Stimulated activated CD4-positive, alpha-beta T cell treated with anti-CD3 and anti-CD28 coated beads, TNF-alpha, amount 100 ng/mL, for 24 hours (primary cell): Measurements from ENCODE around the gene SGCA.
A peak's percentile ranks its signal among the peaks of the same experiment; 100 is the strongest.

Source experiments
- DNase-seq, 3 experiments: peaks; one replicate each; pipeline ENCODE4 v3.0.0-alpha.2; 2020; ENCODE audit warnings: low read depth in 3 of 3

Gene SGCA

DNA sequence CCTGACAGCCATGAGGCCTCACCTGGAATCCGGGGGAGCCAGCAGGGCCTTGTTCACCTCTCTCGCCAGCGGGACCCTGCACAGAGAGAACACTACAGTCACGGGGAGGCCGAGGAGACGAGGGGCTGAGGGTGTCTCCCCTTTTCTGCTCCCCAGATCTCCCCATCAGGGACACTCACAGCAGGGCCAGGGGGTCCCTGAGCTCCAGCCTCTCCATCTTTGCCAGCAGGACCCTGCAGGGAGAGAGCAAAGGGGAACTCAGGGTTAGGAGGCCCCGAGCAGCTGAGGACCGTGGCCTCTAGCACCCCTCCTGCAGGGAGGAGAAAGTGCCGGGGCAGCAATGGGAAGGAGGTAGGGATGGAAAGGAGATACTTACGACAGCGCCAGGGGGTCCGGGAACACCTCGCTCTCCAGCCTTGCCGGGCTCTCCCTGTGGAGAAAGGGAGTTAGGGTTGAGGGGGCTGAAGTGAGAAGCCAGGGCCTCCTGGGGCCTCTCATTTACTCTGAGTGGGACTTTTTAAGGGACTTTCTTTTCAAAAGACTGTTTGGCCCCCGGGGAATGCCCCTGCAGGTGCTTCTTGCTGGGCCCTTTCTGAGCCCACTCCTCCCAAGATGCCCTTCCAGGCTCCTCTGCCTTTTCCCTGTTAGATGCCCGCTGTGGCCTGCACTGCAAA lies 26.9 kb downstream of the SGCA start:
- DNase-seq = no peak

DNA sequence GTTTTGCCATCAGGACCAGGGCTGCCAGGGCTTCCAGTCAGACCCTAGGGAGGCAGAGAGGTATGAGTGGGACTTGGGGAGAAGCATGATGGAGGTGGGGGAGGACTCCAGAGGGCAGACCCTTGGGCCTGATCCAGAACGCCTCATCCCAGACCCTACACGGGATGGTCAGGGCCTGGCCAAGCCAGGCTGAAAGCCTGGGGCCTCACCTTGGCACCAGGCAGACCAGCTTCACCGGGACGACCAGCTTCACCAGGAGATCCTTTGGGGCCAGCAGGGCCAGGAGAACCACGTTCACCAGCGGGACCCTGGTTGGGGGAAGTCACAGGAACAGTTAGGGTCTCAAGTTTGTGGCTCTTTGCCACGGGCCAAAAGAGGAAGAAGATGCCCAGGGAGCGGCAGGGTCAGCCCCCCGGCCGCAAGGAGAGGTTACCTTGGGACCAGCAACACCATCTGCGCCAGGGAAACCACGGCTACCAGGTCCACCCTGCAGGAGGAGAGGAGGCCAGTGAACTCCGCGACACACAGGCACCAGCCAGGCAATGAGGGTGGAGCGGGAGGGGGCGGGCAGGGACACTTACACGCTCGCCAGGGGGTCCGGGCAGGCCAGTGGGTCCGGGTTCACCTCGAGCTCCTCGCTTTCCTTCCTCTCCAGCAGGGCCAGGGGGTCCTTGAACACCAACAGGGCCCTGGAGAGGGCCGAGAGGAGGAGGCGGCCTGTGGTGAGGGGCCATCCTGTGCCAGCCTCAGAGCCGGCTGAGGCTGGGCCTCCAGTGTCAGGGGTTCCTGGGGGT lies 28.5 kb downstream of the SGCA start:
- DNase-seq = no peak

DNA sequence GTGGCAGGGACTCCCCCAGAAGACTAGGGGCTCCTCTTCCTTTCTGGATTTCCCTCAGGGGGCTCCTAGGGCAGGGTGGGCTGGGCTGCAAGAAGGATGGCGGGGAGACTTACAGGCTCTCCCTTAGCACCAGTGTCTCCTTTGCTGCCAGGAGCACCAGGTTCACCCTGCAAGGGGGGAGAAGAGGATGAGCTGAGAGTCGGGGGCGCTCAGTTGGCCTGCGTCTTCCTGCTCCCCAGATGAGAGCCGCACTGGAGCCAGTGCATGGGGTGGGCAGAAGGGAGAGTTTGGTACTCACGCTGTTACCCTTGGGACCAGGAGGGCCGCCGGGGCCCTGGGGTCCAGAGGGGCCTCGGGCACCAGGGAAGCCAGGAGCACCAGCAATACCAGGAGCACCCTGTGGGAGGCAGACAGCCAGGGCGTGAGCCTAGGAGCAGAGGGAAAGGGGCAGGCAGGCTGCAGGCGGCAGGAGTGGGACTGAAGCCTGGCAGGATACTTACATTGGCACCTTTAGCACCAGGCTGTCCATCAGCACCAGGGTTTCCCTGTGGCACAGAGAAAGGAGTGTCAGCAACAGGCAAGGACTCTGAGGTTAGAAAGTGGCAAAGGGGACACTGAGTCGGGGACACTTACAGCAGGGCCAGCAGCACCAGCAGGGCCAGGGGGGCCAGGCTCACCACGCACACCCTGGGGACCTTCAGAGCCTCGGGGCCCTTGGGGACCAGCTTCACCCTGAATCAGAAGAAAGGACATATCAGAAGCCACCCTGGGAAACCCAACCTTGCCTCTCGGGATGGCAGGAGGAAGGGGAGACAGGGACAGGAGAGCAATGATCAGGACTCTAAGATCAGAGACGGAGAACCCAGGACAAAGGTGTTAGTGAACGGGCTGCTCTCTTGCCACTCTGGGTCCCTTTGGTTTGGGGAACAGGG lies 29.4 kb downstream of the SGCA start:
- no peak for DNase-seq

DNA sequence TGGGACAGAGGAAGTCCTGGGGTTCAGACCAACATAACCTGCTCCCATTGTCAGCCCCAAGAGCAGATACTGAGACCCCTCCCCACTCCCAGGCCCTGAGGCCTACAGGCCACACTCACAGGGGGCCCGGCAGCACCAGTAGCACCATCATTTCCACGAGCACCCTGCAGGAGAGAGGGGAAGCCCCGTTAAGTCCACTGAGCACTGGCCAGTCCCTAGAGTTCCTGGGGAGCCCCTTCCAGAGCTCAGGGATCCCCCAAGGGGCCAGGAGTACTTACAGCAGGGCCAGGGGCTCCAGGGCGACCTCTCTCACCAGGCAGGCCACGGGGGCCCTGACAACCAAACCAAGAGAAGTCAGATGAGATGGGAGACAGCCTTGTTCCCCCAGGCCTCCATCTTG lies 30.2 kb downstream of the SGCA start:
- DNase-seq = no peak

DNA sequence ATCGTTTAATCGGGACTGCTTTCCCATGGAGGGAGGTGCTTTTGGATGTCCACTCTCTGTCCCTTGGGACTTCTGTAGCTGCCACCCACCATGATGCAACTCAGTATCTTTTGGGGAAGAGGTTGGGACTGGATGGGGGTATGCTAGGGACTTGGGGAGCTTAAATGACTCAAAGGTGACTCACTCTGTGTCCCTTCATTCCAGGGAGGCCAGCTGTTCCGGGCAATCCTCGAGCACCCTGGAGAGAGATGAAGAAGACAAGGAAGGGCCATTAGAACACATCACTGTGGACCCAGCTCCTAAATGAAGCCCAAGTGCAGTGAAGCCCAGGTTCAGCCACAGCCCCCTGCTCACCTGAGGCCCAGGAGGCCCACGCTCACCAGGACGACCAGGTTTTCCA lies 31.0 kb downstream of the SGCA start:
- no peak for DNase-seq

DNA sequence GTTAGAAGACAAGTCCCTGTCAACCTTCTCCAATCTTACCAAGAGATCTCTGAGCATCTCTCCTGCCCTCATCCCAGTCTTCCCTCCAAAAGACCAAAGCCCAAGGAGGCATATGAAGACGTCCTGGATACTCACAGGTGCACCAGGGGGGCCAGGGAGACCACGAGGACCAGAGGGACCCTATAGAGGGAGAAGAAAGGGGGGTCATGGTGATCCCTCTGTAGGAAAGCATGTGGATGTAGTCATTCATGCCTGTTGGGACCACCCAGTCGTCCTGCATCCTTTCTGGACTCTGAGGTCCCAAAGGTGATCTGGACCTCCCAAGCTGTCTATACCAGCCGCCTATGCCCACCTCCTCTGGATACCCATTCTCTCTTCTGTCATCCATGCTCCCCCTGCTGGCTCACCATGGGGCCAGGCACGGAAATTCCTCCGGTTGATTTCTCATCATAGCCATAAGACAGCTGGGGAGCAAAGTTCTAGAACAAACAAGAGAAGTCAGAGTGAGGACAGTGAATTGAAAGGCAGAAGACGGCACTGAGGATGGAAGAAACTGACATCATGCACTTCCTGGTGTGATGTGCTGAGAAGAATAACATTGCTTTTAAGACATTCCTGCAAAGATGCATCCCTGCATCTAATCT lies 32.3 kb downstream of the SGCA start:
- peak in 2 of 3 experiments; percentile 26 to 48 for DNase-seq

DNA sequence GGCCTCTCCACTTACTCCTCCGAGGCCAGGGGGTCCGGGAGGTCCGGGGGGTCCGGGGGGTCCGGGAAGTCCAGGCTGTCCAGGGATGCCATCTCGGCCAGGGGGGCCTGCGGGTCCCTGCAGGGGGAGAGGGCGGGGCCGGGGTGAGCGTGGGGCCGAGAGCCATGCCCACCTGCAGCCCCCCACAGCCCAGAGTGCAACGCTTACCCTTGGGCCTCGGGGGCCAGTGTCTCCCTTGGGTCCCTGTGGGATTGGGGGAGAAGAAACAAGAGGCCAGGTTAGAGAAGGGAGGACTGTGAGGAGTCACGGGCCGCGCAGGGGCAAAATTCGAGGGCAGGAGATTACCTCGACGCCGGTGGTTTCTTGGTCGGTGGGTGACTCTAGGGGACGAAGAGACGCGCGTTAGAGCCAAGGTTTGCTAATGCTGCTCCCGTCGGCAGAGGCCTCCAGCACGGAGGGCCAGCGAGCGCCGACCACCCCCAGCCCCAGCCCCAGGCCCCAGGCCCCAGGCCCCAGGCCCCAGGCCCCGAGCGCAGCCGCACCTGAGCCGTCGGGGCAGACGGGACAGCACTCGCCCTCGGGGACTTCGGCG lies 33.5 kb downstream of the SGCA start:
- no peak for DNase-seq

DNA sequence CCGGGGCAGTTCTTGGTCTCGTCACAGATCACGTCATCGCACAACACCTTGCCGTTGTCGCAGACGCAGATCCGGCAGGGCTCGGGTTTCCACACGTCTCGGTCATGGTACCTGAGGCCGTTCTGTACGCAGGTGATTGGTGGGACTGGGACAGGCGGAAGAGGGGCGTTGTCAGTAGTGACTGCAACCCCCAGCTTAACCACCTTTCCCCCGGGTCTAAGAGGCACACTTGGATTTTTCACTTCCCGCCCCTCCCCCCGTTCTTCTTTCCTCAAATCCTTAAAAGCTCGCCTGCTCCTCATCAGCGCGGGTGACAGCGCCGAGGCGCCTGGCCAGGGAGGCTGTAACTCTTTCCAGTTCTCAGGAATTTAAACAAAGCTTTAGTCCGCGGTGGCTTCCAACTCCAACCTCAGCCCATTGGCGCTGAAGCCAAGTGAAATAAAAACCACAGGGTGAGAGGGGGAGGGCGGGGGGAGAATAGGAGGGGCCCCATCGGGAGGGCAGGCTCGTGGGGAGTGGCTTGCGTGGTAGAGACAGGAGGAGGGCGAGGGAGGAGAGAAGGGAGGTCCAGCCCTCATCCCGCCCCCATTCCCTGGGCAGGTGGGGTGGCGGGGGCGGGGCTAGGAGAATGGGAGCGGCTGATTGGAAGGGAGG lies 34.1 kb downstream of the SGCA start:
- DNase-seq = peak in 2 of 3 experiments; percentile 13 to 69

DNA sequence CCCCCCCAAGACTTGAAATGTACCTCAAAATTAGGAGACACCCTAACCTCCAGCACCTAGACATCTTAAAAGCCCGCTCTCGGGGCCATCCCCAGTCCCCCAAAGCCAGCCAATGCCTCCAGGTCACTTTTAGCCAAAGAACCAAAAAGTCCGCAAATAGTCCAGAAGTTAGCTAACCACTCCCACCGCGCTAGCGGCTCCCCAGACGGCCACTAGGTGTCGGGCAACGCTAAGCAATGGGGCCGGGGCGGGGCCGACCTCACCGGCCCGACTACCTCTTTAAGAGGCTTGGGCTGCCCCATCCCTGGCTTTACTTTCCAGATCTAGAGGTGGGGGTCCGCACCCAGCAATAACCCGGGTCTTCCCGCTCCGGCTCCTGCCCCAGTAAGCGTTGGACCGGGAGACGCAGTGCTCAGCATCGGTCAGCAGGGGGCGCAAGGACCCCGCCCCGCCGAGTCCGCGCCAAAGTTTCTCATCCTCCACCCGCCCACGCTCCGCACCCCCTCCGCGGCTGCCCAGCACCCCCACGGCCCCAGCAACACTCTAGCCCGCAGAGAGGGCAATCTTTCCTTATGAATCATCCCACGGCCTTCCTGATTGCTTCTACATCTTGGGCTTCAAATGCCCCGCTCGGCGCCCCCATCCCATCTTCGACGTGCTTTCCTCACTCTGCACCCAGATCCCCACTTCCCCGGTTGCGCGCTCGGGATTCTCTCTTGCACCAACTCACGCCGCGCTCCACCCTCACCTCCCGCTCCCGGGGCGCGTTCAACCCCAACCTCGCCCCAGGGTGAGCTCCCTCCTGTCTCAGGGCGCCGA lies 34.9 kb downstream of the SGCA start:
- DNase-seq = peak; percentile 60 to 81 (median 60)

DNA sequence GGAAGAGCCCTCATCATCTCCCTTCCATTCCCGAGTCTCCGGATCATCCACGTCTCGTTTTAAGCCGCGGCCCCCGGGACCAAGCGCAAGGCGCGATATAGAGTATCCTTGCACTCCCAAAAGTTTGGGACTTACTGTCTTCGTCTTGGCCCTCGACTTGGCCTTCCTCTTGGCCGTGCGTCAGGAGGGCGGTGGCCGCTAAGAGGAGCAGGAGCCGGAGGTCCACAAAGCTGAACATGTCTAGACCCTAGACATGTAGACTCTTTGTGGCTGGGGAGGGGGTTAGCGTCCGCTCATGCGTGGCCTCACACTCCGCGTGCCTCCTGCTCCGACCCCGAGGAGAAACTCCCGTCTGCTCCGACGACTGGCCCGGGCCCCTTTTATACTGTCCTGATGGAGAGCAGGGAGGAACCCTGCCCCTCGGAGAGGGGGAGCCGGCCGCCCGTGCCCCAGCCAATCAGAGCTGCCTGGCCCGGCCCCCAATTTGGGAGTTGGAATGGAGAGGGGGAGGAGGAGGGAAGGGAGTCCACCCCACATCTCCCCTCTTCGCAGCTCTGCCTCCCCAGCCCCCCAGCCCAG lies 35.6 kb downstream of the SGCA start, which contains the start of gene COL1A1:
Gene COL1A1, minus strand, starts transcription at position 356 of the 579 bp plus-strand sequence. Its CDS starts 118 bp downstream, at position 238.
- no peak for DNase-seq

DNA sequence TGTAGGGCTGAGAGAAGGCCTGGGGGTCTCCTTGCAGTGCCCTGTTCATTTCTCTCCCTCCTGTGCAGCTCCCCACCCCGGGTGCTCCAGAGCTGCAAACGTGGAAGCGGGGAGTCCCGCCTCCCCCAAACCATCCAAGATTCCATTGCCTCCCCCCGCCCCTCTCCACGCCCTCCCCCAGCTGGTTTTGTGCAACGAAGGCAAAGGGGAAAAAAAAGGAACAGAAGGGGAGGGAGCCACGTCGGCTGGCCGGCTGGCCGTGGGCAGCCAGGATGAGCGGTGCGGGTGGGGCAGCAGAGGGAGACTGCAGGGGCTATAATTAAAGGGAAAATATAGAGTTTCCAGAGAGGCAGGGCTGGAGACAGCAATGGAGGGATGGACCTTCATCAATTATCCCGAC lies 37.3 kb downstream of the SGCA start:
- DNase-seq = no peak

DNA sequence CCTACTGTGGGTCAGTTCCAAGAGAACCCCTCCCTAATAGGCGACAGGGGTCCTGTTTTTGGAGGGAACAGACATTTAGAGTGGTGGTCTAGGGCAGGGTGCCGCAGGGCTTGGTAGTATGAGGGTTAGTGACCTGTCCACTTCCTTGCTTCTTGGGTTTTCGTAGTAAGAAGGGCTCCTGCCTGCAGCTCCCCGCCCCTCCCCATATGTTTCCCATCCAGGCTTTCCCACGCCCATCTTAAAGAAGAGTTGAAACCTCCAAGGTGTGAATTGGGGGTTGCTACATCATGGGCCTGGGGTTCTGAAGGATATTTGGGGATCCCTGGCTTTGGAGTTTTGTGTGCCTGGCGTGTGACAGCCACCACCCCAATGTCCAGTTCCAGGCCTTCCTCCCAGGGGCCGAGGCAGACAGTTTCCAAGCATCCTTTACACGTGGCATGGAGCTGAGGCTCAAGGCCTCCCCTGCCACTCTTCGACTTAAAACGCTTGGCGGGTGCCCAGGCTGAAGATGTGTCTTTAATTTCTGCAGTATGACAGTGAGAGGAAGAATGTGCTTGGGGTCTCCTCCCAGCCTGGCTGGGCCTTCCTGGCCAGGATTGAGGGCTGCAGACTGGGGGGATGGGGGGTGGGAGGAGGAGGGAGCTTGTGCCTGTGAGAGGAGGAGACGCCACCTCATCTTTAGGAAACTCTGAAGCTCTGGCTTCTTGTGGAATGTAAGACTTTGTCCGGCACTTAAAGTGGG lies 38.0 kb downstream of the SGCA start:
- no peak for DNase-seq

DNA sequence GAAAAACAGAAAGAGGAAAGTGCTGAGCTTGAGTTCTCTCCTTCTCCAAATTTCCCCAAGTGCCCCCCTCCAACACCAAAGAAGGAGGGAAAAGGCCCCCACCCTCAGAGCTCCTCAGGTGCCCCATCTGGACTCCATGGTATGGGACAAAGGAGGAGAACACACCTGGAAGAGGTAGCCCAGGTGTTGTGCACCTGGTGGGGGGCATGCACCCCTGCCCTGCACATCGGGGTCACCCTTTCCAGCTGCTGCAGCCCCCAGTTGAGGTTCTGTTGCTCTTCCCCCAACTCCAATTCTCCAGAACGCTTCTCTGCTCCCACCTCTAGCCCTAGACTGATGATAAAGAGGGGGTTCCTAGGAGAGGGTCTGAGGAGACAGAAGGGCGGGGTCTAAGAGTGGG lies 38.6 kb downstream of the SGCA start:
- DNase-seq = no peak

DNA sequence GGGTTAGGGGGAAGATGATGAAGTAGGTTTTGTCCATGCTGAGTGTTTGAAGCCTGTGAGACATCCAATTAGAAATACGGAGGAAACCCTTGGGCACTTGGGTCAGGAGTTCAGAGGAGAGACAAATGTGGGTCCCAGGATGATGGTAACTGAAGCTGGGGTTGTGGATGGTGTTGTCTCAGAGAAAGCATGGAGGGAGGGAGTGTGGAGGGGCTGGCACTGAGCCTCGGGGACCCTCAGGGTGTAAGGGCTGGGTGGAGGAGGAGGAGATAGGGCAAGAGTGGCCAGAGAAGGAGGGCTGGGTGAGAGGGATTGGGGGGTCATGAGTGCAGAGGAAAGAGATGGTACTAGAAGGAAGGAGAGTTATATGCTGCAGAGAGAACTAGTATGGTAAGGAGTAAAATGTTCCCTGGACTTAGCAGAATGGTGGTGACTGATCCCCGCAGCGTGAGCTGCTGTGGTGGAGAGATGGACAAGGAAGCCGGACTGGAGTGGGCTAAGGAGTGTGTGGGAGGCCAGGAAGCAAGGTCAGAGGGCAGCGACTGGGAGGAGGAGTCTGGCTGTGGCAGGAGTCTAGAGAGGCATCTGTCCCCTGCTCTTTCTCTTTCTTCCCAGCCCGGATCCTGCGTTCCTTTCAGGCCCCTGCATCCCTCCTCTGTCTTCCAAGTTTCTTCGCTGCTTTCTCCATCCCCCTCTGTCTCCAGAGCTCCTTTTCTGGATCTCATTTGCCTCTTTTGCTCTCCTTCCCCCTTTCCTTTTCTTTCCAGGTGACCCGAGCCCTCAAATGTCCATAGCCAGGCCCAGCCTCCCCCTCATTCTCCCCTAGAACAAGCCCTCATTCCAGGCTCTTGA lies 39.5 kb downstream of the SGCA start:
- no peak for DNase-seq

DNA sequence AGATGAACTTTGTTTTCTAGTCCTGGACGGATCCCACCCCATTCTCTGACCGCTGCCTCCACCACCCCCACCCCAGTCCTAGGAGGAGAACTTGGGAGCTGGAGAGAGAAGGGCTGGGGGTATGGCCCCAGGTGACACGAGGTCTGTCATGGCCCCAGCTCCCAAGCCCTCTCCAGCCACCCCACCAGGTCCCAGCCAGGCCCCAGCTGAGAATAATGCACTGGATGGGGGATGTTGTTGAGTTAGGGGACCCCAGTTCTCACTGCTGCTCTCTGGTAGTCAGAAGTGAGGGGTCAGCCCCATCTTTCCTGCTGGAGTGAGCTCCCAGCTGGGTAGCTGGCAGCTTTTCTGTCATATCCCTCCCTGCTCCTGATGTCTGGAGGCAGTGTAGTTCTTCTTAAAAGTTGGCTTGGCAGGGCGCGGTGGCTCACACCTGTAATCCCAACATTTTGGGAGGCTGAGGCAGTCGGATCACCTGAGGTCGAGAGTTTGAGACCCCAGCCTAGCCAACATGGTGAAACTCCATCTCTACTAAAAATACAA lies 40.2 kb downstream of the SGCA start:
- no peak for DNase-seq

DNA sequence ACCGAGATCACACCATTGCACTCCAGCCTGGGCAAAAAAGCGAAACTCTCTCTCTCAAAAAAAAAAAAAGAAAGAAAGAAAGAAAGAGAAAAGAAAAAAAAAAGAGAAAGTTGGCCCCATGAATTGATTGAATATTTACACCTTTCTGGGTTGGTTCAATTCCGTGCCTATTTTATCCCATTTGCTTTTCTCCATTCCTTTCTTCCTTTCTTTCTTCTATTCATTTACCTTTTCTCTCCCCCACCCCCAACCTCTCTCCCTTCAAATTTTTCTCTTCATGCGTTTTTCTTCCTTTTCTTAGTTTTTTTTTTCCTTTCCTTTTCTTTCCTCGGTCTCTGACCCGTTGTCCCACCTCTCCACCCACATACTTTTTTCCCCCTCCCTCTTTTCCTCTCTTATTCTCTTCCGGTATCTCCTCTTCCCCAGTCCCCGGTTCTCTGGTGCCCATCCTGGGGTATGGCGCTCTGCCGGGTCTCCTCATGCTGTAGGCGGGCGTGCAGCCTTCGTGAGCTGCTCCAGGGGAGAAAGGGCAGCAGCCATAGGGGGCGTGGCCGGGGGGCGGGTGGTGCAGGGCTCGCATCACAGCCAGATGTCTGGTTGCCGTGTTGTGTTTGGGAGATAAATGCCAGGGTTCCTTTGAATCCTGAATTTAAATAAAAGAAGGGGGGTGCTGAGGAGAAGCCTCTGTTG lies 40.9 kb downstream of the SGCA start:
- DNase-seq = no peak

DNA sequence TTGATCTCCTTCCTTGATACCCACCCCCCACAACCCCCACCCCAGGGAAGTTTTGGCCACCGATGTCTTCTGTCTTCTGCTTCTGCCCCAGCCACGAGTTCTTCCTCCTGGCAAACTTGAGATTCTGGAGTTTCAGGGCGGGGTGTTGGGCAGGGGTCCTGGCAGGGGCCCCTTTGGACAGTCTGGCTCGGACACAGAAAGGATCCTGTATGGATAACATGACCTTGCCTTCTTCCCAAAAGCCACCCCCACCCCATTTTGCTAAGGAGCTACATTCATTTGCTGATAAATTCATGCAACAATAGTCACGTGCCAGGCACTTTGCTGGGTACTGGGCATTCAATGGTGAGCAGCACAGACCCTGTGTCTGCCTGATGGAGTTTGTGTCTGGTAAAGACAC lies 41.5 kb downstream of the SGCA start:
- no peak for DNase-seq
